HG03045 (cell line): ENCODE measurements around the gene HOXC12.

Source experiments
- ATAC-seq: cut with Tn5 transposase; IDR thresholded peaks from one replicate; pipeline ENCODE4 v1.9.1; 2021; ENCODE audit warnings: mild to moderate bottlenecking, moderate library complexity; ENCODE audit not compliant: unreplicated experiment

Gene HOXC12

GRCh38 chr12:53955776-53956250 is 1.1 kb downstream of the HOXC12 start:
- no peak for ATAC-seq

- ATAC-seq = no peak
These were observed 1.7 kb downstream of the HOXC12 start for GRCh38 chr12:53956251-53956887.

GRCh38 chr12:53956914-53957536 is 2.3 kb downstream of the HOXC12 start:
- no peak for ATAC-seq

- ATAC-seq = no peak
These were observed 3.4 kb downstream of the HOXC12 start for GRCh38 chr12:53958128-53958527.

GRCh38 chr12:53959314-53959713 is 4.6 kb downstream of the HOXC12 start:
- no peak for ATAC-seq

- ATAC-seq = no peak
These were observed 5.7 kb downstream of the HOXC12 start for GRCh38 chr12:53960187-53961024.

GRCh38 chr12:53961025-53961761 is 6.5 kb downstream of the HOXC12 start:
- no peak for ATAC-seq

GRCh38 chr12:53963005-53963404 is 8.3 kb downstream of the HOXC12 start:
- no peak for ATAC-seq

GRCh38 chr12:53963434-53964314 is 9.0 kb downstream of the HOXC12 start:
- ATAC-seq = no peak

- ATAC-seq = no peak
These were observed 9.6 kb downstream of the HOXC12 start for GRCh38 chr12:53964315-53964713.

GRCh38 chr12:53965281-53966084 is 10.8 kb downstream of the HOXC12 start:
- no peak for ATAC-seq

GRCh38 chr12:53966085-53966384 is 11.3 kb downstream of the HOXC12 start:
- ATAC-seq = no peak

- ATAC-seq = no peak
These were observed 11.9 kb downstream of the HOXC12 start for GRCh38 chr12:53966385-53967133.

GRCh38 chr12:53967421-53967925 is 12.8 kb downstream of the HOXC12 start:
- no peak for ATAC-seq

GRCh38 chr12:53968214-53969127 is 13.8 kb downstream of the HOXC12 start:
- ATAC-seq = no peak

- ATAC-seq = no peak
These were observed 15.0 kb downstream of the HOXC12 start for GRCh38 chr12:53969588-53970259.

GRCh38 chr12:53970451-53970850 is 15.7 kb downstream of the HOXC12 start:
- ATAC-seq = no peak
